Immature natural killer cell (primary cell): ENCODE measurements around the gene GABRG3. TPM values are rescaled to one million over a fixed set of nuclear protein-coding genes. Genes with fewer than 3 reads are reported as not detected.

Experiments
- DNase-seq, 3 donors: peaks; one replicate each; pipeline ENCODE4 v3.0.0; 2022; ENCODE audit warnings: mixed read lengths in 1 of 3
- H3K27ac Mint-ChIP-seq, 6 donors: one replicate each; pipeline ENCODE4 v1.8.0; 2020; ENCODE audit warnings: mixed read lengths in 6 of 6, mild to moderate bottlenecking in 5 of 6, inconsistent platforms in 4 of 6, moderate library complexity in 3 of 6
- H3K27me3 Mint-ChIP-seq, 3 donors: one replicate each; pipeline ENCODE4 v1.8.0; 2020 to 2021; ENCODE audit warnings: low read depth in 3 of 3, mild to moderate bottlenecking in 3 of 3, mixed read lengths in 3 of 3, moderate library complexity in 3 of 3, inconsistent platforms in 1 of 3
- H3K36me3 Mint-ChIP-seq, 3 donors: one replicate each; pipeline ENCODE4 v1.8.0; 2020; ENCODE audit warnings: mixed read lengths in 3 of 3, inconsistent platforms in 2 of 3, mild to moderate bottlenecking in 2 of 3
- H3K4me1 Mint-ChIP-seq, 2 donors: one replicate each; pipeline ENCODE4 v1.8.0; 2020; ENCODE audit warnings: inconsistent platforms in 2 of 2, mild to moderate bottlenecking in 2 of 2, mixed read lengths in 2 of 2, moderate library complexity in 1 of 2
- H3K4me3 Mint-ChIP-seq, 5 donors: one replicate each; pipeline ENCODE4 v1.8.0; 2020; ENCODE audit warnings: mild to moderate bottlenecking in 5 of 5, mixed read lengths in 5 of 5, inconsistent platforms in 3 of 5, moderate library complexity in 3 of 5
- H3K9me3 Mint-ChIP-seq, 6 donors: one replicate each; pipeline ENCODE4 v1.8.0; 2020; ENCODE audit warnings: mild to moderate bottlenecking in 6 of 6, mixed read lengths in 6 of 6, inconsistent platforms in 4 of 6, moderate library complexity in 3 of 6
- polyA plus RNA-seq, 3 donors: library from polyadenylated mRNA; unstranded; fragments of 300-500 nt; fragmentation: Illumina TruSeq; gene quantifications; one replicate each; pipeline ENCODE4 v1.2.3, GENCODE V29; 2021

GABRG3 gene
- polyA plus RNA-seq, 3 donors from 2014 or later: not detected

DNA sequence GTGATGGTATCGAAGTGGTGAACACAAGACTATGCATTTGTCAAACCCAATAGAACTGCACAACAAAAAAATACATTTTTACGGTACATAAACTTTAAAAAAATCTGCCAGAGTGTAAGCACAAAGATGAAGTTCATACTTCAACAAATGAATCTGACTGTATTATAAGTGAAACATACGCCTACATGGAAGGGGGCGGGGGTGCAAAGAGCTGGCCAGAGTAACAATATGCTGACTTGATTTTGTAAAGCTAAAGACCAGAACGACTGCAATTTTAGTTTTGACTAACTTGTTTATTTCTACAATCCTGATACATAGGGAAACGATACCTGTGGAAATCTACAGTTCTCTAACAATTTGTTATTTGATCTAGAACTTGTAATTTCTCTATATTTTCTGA lies 426.0 kb downstream of the GABRG3 start:
- no peaks in the 10 kb centered on the region for H3K4me1 Mint-ChIP-seq
- no peaks in the 10 kb centered on the region for H3K36me3 Mint-ChIP-seq
- no peak for DNase-seq
- H3K4me3 Mint-ChIP-seq: no peak overlapping the region
- peaks cover 0 to 2% (median 0%) of the 10 kb centered on the region in 3 donors for H3K27me3 Mint-ChIP-seq
- H3K9me3 Mint-ChIP-seq: peaks cover 5 to 50% (median 19%) of the 10 kb centered on the region in 6 donors
- no peak overlapping the region for H3K27ac Mint-ChIP-seq

DNA sequence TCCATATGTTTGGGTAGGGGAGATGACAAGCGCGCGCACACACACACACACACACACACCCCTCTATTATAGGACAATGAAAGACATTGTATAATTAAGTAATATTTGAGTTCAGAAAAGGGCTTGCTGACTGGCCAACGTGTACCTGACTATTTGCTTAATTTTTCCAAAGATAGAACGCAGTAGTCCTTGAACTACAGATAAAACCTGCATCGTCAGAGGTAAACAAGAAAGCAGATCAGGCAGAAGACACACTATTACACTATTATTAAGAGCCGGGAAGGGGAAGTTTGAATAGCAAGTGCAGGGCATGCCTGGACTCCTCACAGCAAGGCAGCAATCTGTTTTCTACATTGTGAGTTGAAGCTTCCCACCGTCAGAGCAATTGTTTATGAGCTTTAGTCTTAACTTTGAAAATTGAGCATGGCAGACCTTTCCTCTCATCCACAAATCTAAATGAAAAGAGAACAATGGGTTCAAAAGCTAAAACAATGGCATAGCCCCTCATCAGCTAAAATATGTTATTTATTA lies 427.7 kb downstream of the GABRG3 start:
- no peak for DNase-seq
- H3K4me3 Mint-ChIP-seq: no peak overlapping the region
- no peaks in the 10 kb centered on the region for H3K36me3 Mint-ChIP-seq
- no peaks in the 10 kb centered on the region for H3K4me1 Mint-ChIP-seq
- no peak overlapping the region for H3K27ac Mint-ChIP-seq
- peaks cover 5 to 56% (median 27%) of the 10 kb centered on the region in 6 donors for H3K9me3 Mint-ChIP-seq
- H3K27me3 Mint-ChIP-seq: peaks cover 0 to 2% (median 0%) of the 10 kb centered on the region in 3 donors

GRCh38 chr15:27399241-27399640 lies 428.3 kb downstream of the GABRG3 start:
- Mint-ChIP-seq H3K4me1 (no peaks in the 10 kb centered on the region), H3K36me3 (no peaks in the 10 kb centered on the region), H3K4me3 (no peak overlapping the region), H3K9me3 (peaks cover 5 to 55% (median 26%) of the 10 kb centered on the region in 6 donors), H3K27me3 (peaks cover 0 to 2% (median 0%) of the 10 kb centered on the region in 3 donors), H3K27ac (no peak overlapping the region)
- DNase-seq: no peak

GRCh38 chr15:27401471-27401870 lies 430.5 kb downstream of the GABRG3 start:
- Mint-ChIP-seq H3K4me1 (no peaks in the 10 kb centered on the region), H3K27me3 (peaks cover 0 to 2% (median 0%) of the 10 kb centered on the region in 3 donors), H3K36me3 (no peaks in the 10 kb centered on the region), H3K4me3 (no peak overlapping the region), H3K9me3 (peaks cover 5 to 57% (median 22%) of the 10 kb centered on the region in 6 donors), H3K27ac (no peak overlapping the region)
- no peak for DNase-seq

DNA sequence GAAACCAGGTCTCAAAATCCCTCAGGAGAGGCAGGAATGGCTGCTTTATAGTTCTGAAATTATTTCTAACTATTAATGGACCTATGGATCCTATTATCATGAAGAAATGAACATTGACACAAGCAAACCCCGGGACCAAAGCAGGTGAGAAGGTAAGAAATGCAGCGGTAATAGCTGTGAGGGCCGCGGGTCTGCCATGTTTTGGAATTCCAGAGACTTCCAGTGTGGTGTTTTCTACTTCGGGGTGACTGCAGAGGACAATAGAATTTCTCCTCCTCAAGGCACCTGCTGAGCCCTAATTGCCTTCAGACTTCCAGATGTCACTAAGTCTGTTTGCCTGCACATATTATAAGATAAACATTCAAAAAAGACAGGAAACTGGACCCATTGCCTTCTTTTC lies 437.4 kb downstream of the GABRG3 start:
- Mint-ChIP-seq H3K27ac (no peak overlapping the region), H3K36me3 (no peaks in the 10 kb centered on the region), H3K4me1 (no peaks in the 10 kb centered on the region), H3K27me3 (no peaks in the 10 kb centered on the region), H3K9me3 (peaks cover 2 to 24% (median 12%) of the 10 kb centered on the region in 6 donors), H3K4me3 (no peak overlapping the region)
- no peak for DNase-seq

GRCh38 chr15:27410996-27411605 lies 440.1 kb downstream of the GABRG3 start:
- no peak for DNase-seq
- Mint-ChIP-seq H3K4me1 (no peaks in the 10 kb centered on the region), H3K36me3 (no peaks in the 10 kb centered on the region)

DNA sequence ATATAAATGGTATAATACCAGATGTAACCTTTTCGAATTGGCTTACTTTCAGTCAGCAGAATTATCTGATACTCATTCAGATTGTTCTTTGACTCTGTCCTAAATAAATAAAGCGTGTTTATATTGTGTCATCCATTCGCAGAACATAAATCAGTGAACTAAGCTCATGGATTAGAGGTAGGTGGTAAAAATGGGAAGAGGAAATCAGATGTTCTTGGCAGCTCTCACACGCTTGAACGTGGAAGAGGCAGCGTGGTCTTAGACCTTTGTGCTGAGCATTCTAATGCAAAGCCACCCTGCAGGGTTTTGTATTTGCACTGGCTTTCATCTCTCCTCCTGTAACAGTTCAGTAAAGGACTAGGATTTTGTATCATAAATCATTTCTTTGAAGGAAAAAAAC lies 441.4 kb downstream of the GABRG3 start:
- H3K4me3 Mint-ChIP-seq: no peak overlapping the region
- DNase-seq: no peak
- H3K27ac Mint-ChIP-seq: no peak overlapping the region
- H3K4me1 Mint-ChIP-seq: no peaks in the 10 kb centered on the region
- peaks cover 0 to 2% (median 0%) of the 10 kb centered on the region in 3 donors for H3K36me3 Mint-ChIP-seq
- peaks cover 0 to 2% (median 0%) of the 10 kb centered on the region in 3 donors for H3K27me3 Mint-ChIP-seq
- peaks cover 5 to 21% (median 13%) of the 10 kb centered on the region in 6 donors for H3K9me3 Mint-ChIP-seq

More at GRCh38 chr15:27410996-27411605, 440.1 kb downstream of the GABRG3 start:
- Mint-ChIP-seq H3K27ac (no peak overlapping the region), H3K9me3 (peaks cover 5 to 23% (median 12%) of the 10 kb centered on the region in 6 donors), H3K27me3 (peaks cover 0 to 2% (median 0%) of the 10 kb centered on the region in 3 donors), H3K4me3 (no peak overlapping the region)

- Mint-ChIP-seq H3K4me3 (no peak overlapping the region), H3K27me3 (peaks cover 0 to 4% (median 2%) of the 10 kb centered on the region in 3 donors), H3K27ac (no peak overlapping the region), H3K4me1 (no peaks in the 10 kb centered on the region), H3K36me3 (peaks cover 0 to 3% (median 0%) of the 10 kb centered on the region in 3 donors), H3K9me3 (peaks cover 9 to 32% (median 20%) of the 10 kb centered on the region in 6 donors)
- DNase-seq: no peak
Measured at GRCh38 chr15:27414168-27414870, 443.3 kb downstream of the GABRG3 start.

- Mint-ChIP-seq H3K4me1 (no peaks in the 10 kb centered on the region), H3K36me3 (peaks cover 0 to 3% (median 0%) of the 10 kb centered on the region in 3 donors), H3K27ac (no peak overlapping the region), H3K27me3 (peaks cover 0 to 4% (median 2%) of the 10 kb centered on the region in 3 donors), H3K4me3 (no peak overlapping the region), H3K9me3 (peaks cover 13 to 31% (median 16%) of the 10 kb centered on the region in 6 donors)
- DNase-seq: no peak
Measured at GRCh38 chr15:27418726-27419125, 447.7 kb downstream of the GABRG3 start.

- Mint-ChIP-seq H3K9me3 (peaks cover 7 to 26% (median 11%) of the 10 kb centered on the region in 6 donors), H3K4me3 (no peak overlapping the region), H3K27ac (no peak overlapping the region), H3K36me3 (no peaks in the 10 kb centered on the region), H3K4me1 (no peaks in the 10 kb centered on the region), H3K27me3 (peaks cover 0 to 2% (median 2%) of the 10 kb centered on the region in 3 donors)
- DNase-seq: no peak
Measured at GRCh38 chr15:27422997-27423396, 452.0 kb downstream of the GABRG3 start.

DNA sequence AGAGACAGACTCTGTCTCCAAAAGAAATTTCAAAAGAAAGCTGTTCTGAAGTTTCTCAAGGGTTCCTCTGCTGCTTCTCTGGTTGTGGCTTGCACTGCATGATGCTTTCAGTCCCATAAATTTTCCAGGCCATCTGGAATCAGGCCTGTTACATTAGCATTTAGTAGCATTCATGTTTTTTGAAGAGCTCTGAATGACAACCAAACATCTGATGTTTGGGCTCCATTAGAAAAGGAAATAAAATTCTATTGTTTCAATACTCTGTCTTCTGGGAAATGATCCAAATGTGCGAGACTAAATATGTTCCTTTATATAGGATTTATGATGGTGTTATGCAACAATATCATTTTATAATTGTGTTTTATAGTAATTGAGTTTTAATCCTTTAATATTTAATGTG lies 455.8 kb downstream of the GABRG3 start:
- H3K36me3 Mint-ChIP-seq: no peaks in the 10 kb centered on the region
- no peak overlapping the region for H3K4me3 Mint-ChIP-seq
- H3K4me1 Mint-ChIP-seq: no peaks in the 10 kb centered on the region
- peaks cover 0 to 1% (median 0%) of the 10 kb centered on the region in 3 donors for H3K27me3 Mint-ChIP-seq
- no peak for DNase-seq
- peaks cover 4 to 27% (median 17%) of the 10 kb centered on the region in 6 donors for H3K9me3 Mint-ChIP-seq
- no peak overlapping the region for H3K27ac Mint-ChIP-seq

DNA sequence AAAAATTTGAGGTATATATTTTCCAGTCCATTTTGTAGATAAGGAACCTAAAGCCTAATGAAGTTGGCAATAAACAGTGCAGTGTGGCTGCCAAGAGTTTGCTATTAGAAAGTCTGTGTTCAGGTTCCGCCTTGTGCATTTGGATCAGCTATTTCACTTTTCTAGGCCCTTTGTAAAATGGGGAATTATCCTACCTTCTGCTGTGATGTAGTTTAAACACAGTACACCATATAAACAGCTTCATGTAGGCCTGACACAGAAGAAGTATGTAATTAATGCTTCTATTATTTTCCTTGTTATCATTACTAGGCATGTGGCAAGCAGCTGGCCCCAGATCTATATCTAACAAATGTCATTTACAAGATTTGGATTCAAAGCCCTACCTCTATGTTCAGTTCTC lies 456.3 kb downstream of the GABRG3 start:
- Mint-ChIP-seq H3K27ac (no peak overlapping the region), H3K27me3 (peaks cover 0 to 1% (median 0%) of the 10 kb centered on the region in 3 donors), H3K36me3 (no peaks in the 10 kb centered on the region), H3K4me1 (no peaks in the 10 kb centered on the region), H3K4me3 (no peak overlapping the region), H3K9me3 (peaks cover 4 to 31% (median 18%) of the 10 kb centered on the region in 6 donors)
- DNase-seq: no peak

GRCh38 chr15:27428151-27428550 lies 457.2 kb downstream of the GABRG3 start:
- DNase-seq: no peak
- H3K4me3 Mint-ChIP-seq: no peak overlapping the region

DNA sequence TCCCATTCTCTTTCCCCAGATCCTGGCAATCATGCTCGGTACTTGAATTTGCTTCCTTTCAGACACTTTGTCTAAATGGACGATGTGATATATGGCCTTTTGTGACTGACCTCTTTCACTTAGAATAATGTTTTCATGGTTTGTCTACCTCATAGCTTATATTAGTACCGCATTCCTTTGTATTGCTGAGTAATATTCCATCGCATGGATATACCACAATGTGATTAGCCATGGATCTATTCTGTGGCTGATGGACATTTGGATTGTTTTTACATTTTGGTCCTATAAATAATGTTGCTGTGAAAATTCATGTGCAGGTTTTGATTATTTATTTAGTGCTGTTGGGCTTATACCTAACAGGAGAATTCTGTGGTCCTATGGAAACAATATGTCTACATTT lies 458.6 kb downstream of the GABRG3 start:
- no peak for DNase-seq
- Mint-ChIP-seq H3K36me3 (no peaks in the 10 kb centered on the region), H3K9me3 (peaks cover 4 to 44% (median 17%) of the 10 kb centered on the region in 6 donors), H3K27me3 (peaks cover 0 to 1% (median 0%) of the 10 kb centered on the region in 3 donors), H3K4me3 (no peak overlapping the region), H3K4me1 (no peaks in the 10 kb centered on the region), H3K27ac (no peak overlapping the region)

More at GRCh38 chr15:27428151-27428550, 457.2 kb downstream of the GABRG3 start:
- Mint-ChIP-seq H3K27ac (no peak overlapping the region), H3K27me3 (peaks cover 0 to 1% (median 0%) of the 10 kb centered on the region in 3 donors), H3K9me3 (peaks cover 4 to 37% (median 19%) of the 10 kb centered on the region in 6 donors), H3K4me1 (no peaks in the 10 kb centered on the region), H3K36me3 (no peaks in the 10 kb centered on the region)
